ENCODE results near the gene SMIM8.

SMIM8 gene

DNA sequence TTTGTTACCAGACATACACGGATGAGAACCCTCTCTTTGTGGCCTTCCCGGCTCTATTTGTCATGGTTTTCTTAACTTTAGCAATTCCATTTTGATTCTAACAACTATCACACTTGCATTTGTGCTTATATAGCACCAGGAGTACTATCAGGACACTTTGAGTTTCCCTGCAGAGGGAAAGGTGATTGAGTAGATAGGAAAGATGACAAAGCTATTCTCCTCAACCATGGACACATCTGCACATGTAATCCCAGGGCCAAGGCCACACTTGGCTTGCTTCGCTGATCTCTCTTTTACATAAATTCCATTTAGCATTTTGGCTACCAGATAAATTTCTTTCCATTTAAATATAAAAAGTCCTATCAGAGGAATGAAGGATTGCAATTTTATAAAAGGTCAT, 62.1 kb downstream of the SMIM8 start:
- no peaks in the 10 kb centered on the region for H3K79me1 ChIP-seq (ENCODE audit: low read depth, low read length)
- DNase-seq (ENCODE audit: low spot score), result no peak
- no peak overlapping the region for H3K9ac ChIP-seq (ENCODE audit: low read depth, low read length, poor library complexity)

DNA sequence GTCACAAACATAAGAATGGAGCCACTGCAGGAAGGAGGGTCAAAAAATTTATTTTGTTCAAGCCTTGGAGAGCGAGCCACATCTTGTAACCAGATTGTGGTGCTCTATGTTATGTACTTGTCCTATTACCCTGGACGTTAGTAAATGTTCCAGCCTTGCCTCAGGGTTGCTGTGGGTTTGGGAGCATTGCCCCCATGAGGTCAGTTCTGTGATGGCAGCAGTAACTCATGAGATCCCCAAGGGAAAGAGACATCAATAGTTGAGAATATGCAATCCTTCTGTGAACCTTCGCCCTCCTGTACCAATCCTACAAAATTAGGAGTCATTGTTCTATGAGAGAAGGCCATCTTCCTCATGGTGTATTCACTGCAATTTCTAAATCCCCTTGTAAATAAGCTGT, 68.9 kb downstream of the SMIM8 start:
- H3K9ac ChIP-seq (ENCODE audit: low read depth, low read length, poor library complexity), result no peak overlapping the region
- H2AK5ac ChIP-seq (ENCODE audit: low read depth, low read length), result no peak overlapping the region
- H4K8ac ChIP-seq (ENCODE audit: low read depth, low read length), result no peak overlapping the region
- no peak overlapping the region for H2BK15ac ChIP-seq (ENCODE audit: low read length)
- H3K27me3 ChIP-seq (ENCODE audit: control insufficient read depth in 3 of 3, insufficient read depth in 3 of 3, low read depth in 1 of 3, low read length in 3 of 3), result no peaks in the 10 kb centered on the region
- H4K91ac ChIP-seq (ENCODE audit: low read depth, low read length, poor library complexity), result no peak overlapping the region
- H2AFZ ChIP-seq (ENCODE audit: low read length), result no peak overlapping the region
- H3K4me1 ChIP-seq (ENCODE audit: control insufficient read depth in 2 of 2, insufficient read depth in 1 of 2, low read depth in 1 of 2, low read length in 2 of 2), result no peaks in the 10 kb centered on the region
- H3K14ac ChIP-seq (ENCODE audit: low read length), result no peak overlapping the region
- H2BK120ac ChIP-seq (ENCODE audit: low read depth, low read length), result no peak overlapping the region
- H3K36me3 ChIP-seq (replicated peaks in 1 of 2; ENCODE audit: control insufficient read depth in 2 of 2, insufficient read depth in 2 of 2, low read length in 2 of 2), result no peaks in the 10 kb centered on the region
- H3K9me3 ChIP-seq (replicated peaks in 1 of 2; ENCODE audit: control insufficient read depth in 2 of 2, insufficient read depth in 1 of 2, low read depth in 1 of 2, low read length in 2 of 2), result no peaks in the 10 kb centered on the region
- no peak overlapping the region for H3K4me2 ChIP-seq (ENCODE audit: insufficient read depth, low read length, poor library complexity, severe bottlenecking)
- peak; percentile 14 for DNase-seq (ENCODE audit: low spot score)
- H2BK12ac ChIP-seq (ENCODE audit: low read length), result no peak overlapping the region
- H3K4me3 ChIP-seq (ENCODE audit: low read length in 2 of 2), result no peak overlapping the region
- H3K18ac ChIP-seq (ENCODE audit: low read length), result no peak overlapping the region
- H3K23ac ChIP-seq (ENCODE audit: low read depth, low read length, poor library complexity), result no peak overlapping the region
- WGBS, 2 donors (ENCODE audit: extremely low coverage in 2 of 2, insufficient read length in 2 of 2, insufficient replicate concordance in 1 of 2), result no CpG with 5 or more reads among the region's 3 CpGs
- no peaks in the 10 kb centered on the region for H3K79me1 ChIP-seq (ENCODE audit: low read depth, low read length)
- H2BK5ac ChIP-seq (ENCODE audit: low read length), result no peak overlapping the region
- no peak overlapping the region for H3K4ac ChIP-seq (ENCODE audit: low read length)
- H3K27ac ChIP-seq (replicated peaks; ENCODE audit: low read length), result no peak overlapping the region

More for the DNA sequence above, 62.1 kb downstream of the SMIM8 start:
- no peak overlapping the region for H2BK15ac ChIP-seq (ENCODE audit: low read length)
- no peak overlapping the region for H2BK12ac ChIP-seq (ENCODE audit: low read length)
- H2BK5ac ChIP-seq (ENCODE audit: low read length), result no peak overlapping the region
- WGBS, 2 donors (ENCODE audit: extremely low coverage in 2 of 2, insufficient read length in 2 of 2, insufficient replicate concordance in 1 of 2), result no CpG with 5 or more reads among the region's 3 CpGs
- no peak overlapping the region for H4K91ac ChIP-seq (ENCODE audit: low read depth, low read length, poor library complexity)
- no peak overlapping the region for H2AFZ ChIP-seq (ENCODE audit: low read length)
- no peak overlapping the region for H4K8ac ChIP-seq (ENCODE audit: low read depth, low read length)
- H3K18ac ChIP-seq (ENCODE audit: low read length), result no peak overlapping the region
- no peak overlapping the region for H3K23ac ChIP-seq (ENCODE audit: low read depth, low read length, poor library complexity)
- H2BK120ac ChIP-seq (ENCODE audit: low read depth, low read length), result no peak overlapping the region
- H3K27me3 ChIP-seq (ENCODE audit: control insufficient read depth in 3 of 3, insufficient read depth in 3 of 3, low read depth in 1 of 3, low read length in 3 of 3), result no peaks in the 10 kb centered on the region
- no peaks in the 10 kb centered on the region for H3K4me1 ChIP-seq (ENCODE audit: control insufficient read depth in 2 of 2, insufficient read depth in 1 of 2, low read depth in 1 of 2, low read length in 2 of 2)
- no peak overlapping the region for H3K27ac ChIP-seq (replicated peaks; ENCODE audit: low read length)
- H3K4me2 ChIP-seq (ENCODE audit: insufficient read depth, low read length, poor library complexity, severe bottlenecking), result no peak overlapping the region
- H3K14ac ChIP-seq (ENCODE audit: low read length), result no peak overlapping the region
- no peak overlapping the region for H2AK5ac ChIP-seq (ENCODE audit: low read depth, low read length)
- no peak overlapping the region for H3K4me3 ChIP-seq (ENCODE audit: low read length in 2 of 2)
- no peak overlapping the region for H3K4ac ChIP-seq (ENCODE audit: low read length)
- peaks cover 0 to 3% of the 10 kb centered on the region in 2 donors for H3K9me3 ChIP-seq (replicated peaks in 1 of 2; ENCODE audit: control insufficient read depth in 2 of 2, insufficient read depth in 1 of 2, low read depth in 1 of 2, low read length in 2 of 2)
- H3K36me3 ChIP-seq (replicated peaks in 1 of 2; ENCODE audit: control insufficient read depth in 2 of 2, insufficient read depth in 2 of 2, low read length in 2 of 2), result no peaks in the 10 kb centered on the region

Measured in neuronal stem cell (in vitro differentiated cells).